ENCODE results near the gene MFAP4.

GRCh38 chr17:19382531-19383444 is 4.2 kb downstream of the MFAP4 start:
- TF ChIP-seq, protein P1, sequence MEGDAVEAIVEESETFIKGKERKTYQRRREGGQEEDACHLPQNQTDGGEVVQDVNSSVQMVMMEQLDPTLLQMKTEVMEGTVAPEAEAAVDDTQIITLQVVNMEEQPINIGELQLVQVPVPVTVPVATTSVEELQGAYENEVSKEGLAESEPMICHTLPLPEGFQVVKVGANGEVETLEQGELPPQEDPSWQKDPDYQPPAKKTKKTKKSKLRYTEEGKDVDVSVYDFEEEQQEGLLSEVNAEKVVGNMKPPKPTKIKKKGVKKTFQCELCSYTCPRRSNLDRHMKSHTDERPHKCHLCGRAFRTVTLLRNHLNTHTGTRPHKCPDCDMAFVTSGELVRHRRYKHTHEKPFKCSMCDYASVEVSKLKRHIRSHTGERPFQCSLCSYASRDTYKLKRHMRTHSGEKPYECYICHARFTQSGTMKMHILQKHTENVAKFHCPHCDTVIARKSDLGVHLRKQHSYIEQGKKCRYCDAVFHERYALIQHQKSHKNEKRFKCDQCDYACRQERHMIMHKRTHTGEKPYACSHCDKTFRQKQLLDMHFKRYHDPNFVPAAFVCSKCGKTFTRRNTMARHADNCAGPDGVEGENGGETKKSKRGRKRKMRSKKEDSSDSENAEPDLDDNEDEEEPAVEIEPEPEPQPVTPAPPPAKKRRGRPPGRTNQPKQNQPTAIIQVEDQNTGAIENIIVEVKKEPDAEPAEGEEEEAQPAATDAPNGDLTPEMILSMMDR (IDR thresholded peaks at IDR 0.05; ENCODE audit: insufficient read depth, low read length): no peak
- TF ChIP-seq POLR2AphosphoS5 (IDR thresholded peaks at IDR 0.05; ENCODE audit: low read depth) (no peak), SPI1 (IDR thresholded peaks at IDR 0.05; ENCODE audit: borderline replicate concordance, low read depth) (no peak)
